HG03558 (cell line): Measurements from ENCODE around the gene CTNNA3.

ENCODE experiments used
- ATAC-seq: cut with Tn5 transposase; IDR thresholded peaks from one replicate; pipeline ENCODE4 v1.9.1; 2021; ENCODE audit warnings: moderate number of reproducible peaks; ENCODE audit not compliant: unreplicated experiment; ENCODE audit errors: extremely low read depth

Gene CTNNA3

DNA sequence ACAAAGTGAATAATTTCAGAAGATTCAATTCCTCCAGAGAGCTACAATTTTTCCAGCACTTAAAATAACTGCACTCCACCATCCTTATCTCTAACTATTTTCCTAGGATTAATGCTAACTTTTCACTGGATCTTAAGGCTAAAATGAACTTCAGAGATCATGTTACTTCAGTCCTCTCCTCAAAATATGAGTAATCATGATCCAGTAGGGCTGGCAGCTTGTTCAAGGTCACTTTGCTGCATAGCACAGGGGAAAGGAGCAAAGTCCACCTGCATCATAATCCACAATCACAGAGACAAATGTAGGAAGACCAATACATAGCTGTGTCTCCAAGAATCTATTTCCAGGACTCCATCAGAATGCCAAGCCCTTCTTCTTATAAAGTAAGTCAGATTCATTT is 619.9 kb downstream of the CTNNA3 start:
- ATAC-seq: no peak

DNA sequence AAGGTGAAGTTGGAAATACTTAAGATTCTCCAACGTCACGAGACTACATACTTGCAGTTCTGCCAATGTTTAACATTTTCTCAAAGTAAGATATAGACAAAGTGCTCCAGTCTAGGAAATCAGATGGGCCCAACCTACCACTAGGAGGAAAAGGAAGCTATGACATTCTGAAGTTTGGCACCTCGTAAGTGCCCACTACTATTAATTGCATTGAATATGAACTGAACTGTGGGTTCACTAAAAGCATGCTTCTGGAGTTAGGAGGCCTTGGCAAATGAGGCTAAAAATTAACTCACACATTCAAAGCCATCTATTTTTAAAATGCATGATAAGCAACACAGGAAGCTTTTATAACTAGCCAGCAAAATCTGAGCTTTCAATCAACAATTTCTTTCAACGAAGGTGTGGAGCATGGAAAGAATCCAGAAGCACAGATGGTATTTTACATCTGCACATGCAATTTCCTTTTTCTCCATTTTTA is 620.5 kb downstream of the CTNNA3 start:
- ATAC-seq: no peak

DNA sequence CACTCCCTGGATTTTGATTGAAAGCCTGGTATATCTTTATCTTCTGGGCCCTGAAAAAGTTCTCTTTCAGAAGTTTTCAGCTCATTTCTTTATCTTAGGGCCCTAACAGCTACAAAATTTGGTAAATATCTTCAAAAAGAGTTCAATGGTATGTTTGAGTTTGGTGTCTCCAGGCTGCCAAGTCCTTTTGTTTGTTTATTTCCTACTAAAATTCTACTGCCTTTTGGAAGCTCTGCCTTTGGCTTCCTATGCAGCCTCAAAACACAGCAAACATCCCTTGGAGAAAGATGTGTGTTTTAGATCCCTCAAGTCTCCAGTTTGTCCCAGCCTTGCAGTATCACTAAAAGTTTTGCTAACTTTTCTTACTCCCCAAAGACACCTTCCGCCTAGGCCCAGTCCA is 623.3 kb downstream of the CTNNA3 start:
- no peak for ATAC-seq

DNA sequence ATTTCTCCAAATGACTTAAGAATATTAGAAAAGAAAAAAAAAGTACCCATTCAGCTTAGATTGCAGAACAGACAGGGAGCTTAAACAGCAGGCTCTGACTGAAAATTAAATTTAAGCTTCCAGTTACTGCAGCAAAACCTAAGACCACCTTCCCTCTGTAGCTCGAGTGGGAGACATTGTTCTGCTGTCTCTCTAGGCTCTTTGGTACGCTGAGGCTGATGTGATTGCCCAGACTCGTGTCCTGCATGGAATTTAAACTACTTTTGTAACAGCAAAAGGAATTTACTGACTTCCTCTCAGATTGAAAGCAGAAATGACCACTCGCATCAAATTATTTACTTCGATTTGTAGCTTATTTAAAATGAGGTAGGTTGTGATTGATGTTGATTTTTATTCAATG is 645.6 kb downstream of the CTNNA3 start:
- ATAC-seq: no peak

DNA sequence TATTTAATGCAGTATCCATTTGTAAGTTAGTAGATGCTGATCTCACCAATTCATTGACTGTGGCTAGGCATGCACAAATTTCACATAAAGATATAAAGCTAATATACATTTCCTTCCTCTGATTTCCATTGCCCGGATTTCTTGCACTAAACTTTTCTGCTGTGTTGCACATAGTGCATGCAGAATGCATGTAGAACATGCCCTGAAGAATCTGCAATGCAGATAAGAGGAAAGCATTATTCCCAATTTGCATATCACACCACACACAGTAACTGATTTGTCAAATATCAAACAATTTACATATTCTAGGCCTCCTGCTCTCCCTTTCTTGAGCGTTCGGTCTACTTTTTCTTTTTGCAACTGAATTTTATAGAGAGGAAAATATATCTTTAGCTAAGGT is 646.0 kb downstream of the CTNNA3 start:
- ATAC-seq: no peak

DNA sequence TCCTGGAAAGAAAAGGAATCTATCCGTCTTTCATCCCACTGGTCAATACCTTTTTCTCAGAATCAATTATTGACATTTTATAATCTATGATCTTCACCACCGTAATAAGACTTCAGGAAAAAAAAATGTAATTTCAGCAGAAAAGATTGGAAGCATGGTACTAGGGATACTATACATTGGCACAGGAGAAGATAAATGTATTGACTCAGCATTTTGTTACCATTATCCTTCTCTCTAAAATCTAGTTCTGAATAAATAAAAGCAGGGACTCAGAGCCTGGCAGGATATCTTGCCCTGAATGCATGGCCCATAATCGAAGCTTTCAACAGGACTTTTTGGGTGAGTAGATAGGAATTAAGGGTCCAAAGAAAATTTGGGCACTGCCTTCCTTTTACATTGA is 649.5 kb downstream of the CTNNA3 start:
- no peak for ATAC-seq

DNA sequence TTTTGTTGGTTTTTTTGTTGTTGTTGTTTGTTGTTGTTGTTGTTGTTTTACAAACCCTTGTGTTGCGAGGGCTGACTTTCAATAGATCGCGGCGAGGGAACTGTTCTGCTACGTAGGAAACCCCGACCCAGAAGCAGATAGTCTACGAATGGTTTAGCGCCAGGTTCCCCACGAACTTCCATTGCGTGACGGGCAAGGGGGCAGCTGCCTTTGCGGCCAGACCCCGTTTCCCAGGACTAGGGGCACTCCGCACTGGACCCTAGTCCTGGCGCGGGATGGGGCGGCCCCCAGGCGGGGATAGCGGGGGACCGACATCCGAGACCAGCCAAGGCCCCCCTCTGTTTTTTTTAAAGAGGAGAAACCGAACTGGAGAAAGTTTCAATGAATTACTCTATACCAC is 650.6 kb downstream of the CTNNA3 start:
- ATAC-seq: no peak

DNA sequence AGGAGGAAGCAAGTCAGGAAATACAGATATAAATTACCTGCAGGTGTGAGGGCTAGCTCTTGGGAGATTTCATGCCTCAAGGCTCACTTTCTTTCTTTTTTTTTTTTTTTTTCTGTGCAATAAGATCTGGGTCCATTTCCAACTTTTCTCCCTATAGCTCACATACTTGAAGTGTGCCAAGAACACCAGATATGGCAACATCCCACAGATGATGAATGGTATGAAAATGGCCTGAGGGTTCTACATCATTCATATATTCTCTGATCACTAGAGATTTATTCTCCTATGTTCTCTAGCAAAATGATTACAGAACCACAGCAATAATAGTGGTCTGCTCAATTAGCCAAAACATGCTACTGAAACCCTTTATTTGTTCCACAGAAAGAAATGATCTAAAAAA is 653.0 kb downstream of the CTNNA3 start:
- no peak for ATAC-seq

DNA sequence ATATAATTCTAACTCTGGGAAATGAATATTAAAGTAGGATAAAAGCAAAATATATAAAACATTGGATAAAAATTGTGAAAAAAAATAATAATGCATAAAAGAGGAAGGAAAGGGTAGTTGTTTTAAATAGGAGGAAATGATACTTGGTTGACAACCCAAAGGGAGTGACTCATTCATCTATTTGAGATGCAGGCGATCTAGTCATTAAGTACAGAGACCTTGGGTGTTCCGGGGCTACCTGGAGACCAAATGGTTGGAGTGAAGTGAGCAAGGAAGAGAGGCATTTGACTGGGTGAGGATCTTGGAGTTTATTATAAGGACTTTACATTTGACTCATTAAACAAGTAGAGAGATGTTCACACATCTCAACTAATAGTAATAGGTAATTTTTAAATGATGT is 659.2 kb downstream of the CTNNA3 start:
- no peak for ATAC-seq

DNA sequence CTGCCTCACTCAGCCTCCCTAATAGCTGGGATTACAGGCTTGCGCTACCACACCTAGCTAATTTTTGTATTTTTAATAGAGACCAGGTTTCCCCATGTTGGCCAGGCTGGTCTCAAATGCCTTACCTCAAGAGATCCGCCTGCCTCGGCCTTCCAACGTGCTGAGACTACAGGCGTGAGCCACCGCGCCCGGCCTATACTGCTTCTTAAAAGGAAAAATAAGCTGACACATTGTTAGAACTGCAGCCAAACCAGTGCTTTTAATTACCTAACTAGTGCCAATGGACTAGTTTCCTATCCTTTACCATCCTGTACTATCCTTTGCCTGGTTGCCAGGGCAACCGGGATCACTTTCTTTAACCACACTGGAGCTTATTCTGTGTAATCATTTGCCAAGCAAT is 662.1 kb downstream of the CTNNA3 start:
- ATAC-seq: no peak

DNA sequence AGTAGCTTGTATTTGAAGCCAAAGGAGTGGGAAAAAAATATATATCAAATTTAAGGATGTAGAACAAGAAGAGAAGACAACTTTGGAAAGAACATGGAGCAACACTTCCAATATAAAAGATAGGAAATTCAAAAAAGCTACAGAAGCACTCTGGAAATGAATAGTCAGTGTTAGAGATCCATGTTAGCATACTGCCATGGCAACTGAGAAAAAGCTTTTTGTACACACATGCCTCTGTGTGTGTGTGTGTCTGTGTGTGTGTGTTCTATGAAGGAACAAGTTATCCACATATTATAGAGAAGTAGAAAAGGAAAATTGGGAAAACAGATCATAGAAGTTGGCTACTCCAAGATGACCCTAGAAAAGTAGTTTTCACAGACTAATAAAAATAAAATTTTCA is 673.9 kb downstream of the CTNNA3 start:
- no peak for ATAC-seq

DNA sequence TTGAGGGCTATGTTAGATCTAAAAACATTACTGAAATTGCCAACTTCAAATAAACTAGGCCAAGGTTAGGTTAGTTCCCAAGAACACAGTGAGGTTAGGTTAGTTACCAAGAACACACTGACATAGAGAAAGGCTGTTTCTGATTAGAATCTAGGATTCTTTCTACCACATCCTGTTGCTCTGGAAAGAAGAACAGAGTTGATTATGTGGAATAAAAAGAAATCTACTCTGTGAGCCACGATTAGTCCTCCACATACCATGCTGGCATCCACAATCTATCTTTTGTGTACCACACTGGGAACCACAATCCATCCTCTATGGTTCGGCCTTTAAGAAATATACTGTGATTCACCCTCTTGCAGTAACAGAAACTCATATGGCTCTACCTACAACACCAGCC is 678.8 kb downstream of the CTNNA3 start:
- no peak for ATAC-seq

DNA sequence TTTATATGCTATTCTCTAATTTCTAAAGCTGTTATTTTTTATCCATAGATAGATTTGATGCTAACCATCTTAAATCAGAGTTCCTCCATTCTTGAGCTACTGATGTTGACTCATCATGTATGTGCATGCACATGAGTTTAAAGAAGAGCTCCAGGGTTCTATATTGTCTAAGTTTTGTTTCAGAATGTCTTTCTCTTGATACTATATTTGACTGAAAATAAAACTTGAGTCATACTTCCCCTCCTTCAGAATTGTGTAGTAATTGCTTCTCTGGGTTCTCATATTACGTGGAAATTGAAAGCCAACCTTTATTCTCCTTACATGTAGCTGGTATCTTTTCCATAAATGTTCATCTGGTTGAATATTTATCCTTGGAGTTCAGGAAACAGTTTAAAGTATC is 680.8 kb downstream of the CTNNA3 start:
- no peak for ATAC-seq

DNA sequence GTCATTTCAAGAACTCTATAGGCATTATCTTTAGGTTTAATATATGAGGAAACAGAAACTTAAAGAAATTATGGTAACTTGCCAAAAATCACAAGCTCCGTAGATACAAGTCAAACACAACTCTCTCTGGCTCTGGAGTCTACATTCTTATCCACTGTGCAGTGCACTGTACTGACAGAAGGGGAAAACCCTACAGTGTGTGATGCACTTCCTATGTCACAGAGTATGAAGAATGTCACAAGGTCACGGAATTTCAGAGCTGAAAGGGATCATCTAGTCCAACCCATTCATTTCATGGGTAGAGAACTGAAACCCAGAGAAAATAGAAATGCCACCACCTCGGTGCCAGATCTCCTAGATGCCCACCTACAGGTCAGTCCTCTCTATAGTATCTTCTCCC is 684.0 kb downstream of the CTNNA3 start:
- no peak for ATAC-seq

DNA sequence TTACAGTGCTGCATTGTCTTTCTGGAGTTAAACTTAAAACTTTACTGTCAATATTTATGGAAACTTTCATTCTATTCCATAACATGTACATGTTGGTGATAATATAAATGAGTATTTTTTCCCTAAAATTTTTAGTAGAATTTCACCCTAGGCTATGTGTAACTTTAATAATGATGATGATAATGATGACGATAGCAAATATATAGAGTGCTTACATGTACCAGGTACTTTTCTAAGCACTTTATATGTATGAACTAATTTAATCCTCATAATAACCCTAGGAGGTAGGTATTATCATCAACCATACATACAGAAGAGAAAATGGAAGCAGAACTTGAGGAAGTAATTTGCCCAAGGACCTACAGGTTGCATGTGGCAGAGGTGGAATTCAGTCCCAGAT is 684.5 kb downstream of the CTNNA3 start:
- no peak for ATAC-seq

DNA sequence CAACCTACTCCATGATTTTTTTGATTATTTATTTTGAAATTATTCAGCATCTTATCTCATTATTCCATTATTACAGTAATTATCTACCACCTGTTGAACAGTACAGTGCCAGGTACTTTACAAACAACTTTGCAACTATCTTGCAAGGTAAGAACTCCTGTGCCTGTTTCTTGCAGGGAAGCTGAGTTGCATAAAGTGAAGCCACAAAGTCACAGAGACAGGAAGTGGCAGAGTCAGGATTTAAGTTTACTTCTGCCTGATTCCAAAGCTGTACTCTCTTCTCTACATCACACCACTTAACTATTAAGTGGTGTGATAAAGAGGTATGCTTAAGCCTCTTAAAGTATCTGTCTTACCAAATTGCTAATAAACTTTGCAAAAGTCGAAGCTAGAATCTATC is 690.0 kb downstream of the CTNNA3 start:
- ATAC-seq: no peak

DNA sequence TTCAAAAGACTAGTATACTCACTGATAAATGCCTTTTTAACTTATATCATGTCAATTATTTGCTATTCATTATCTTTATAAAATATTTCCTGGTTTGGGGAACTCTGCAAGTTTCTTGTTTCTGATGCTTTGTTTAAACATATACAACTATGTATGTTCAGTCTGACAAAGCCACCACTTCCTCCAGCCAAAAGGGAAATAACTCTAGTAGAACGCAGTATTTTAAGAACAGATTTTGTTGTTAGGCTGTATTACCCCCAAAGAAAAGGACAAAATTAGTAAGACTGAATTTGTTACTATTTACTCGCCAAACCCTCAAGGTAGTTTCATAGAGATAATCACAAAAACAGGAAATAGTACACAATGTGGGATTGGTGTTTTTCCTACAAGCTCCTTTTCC is 691.3 kb downstream of the CTNNA3 start:
- ATAC-seq: no peak

DNA sequence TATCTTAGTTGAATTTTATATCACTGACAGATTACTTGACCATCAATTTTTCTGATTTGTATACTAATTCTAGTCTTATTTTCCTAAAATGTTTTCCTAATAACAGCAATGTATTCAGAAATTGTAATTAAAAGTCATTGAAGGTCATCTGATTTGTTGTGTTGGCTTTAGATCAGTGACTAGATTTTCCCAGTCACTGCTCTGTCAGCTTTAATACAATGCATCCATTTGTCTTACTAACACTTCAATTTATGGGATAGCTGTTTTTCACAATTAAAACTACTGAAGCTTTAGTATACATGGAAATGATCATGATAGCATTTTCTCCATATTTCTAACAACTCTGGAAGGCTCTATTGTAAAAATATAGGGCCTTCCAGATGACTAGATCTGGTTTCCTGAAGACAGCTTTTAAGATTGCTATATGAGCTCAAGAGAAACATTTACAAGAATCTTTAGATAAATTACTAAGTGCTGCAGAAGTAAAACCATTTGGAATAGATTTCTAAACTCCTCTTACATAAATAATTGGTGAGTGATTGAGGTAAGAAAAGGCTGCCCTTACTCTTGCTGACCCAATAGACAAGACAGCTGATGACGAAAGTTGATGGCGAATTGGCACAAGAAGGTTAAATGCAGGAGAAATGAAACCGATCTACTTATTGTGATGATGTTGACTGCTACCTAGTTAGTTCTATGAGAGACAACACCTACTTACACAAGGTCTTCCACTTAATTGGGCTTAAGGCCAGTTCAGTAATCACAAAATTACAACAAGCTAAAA is 696.0 kb downstream of the CTNNA3 start:
- no peak for ATAC-seq

DNA sequence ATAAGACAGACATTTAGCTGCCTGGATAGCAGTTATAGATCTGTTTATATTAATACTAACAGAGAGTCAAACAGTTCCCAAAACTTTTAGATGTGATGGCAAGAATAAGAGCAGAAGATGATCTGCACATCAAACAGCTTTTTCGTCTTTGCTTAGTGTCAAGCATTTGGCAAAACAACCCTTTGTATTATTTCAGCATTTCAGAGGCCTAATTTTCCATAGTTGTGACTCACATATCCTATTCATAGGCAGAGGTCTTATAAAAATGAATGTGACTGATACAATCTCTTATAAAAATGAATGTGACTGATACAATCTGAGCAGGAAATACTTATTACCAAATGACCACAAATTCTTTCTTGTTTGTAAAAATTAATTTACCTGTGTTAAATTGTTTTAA is 699.0 kb downstream of the CTNNA3 start:
- ATAC-seq: no peak

DNA sequence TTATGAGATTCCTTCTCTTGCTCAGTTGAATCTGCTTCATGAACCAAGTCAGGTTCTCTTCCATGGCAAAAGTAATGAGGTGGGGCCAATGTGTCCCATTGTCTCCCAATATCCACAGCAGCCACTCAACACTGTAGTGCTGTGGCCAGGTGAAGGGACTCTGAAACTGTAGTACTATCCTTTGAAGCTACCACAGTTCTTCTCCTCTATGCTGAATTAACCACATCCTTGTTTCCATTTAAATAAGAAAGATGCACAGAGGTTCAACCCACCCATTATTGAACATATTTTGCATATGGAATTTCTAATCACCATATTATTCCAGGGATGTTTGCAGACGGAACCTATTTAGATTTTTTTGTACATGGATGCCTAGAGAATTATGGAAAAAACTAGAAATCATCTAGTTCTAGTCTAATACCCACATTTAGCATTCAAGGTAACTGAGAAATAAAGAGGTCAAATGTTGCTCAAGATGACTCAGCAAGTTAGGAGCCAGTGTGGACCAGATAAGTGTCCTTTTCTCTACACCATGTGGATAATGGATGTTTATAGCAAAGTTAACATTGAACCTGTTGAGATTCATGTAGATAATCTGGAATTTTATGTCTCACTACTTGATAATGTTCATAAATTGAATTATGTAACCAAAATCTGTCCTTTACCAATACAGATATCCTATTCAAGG is 705.7 kb downstream of the CTNNA3 start:
- no peak for ATAC-seq

DNA sequence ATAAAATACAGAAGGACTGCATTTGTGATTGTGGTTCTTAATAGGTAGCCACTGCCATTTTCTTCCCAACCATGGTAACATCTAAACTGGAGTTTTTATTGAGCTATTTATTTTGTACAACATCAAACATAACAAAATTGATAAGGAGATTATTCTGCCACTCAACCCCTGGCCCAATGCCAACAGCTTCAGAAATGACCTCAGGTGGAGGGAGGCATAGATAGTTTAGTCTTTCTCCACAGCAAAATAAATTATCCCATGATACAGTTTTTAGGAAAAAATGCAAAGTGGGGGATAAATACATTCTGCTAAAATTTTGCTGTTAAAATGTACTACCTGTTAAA is 712.5 kb downstream of the CTNNA3 start:
- ATAC-seq: no peak
